ENCODE data around the gene C1orf159. TPM values are rescaled to one million over a fixed set of nuclear protein-coding genes. Genes with fewer than 3 reads are reported as not detected.

C1orf159 gene
- total and polyA plus RNA-seq, 9 of the 15 experiments (the other 6 are each of a cell fraction or from before 2014, with no cell fraction given) = 0.28 to 54.9 (median 10.6) TPM

GRCh38 chr1:1058921-1059493, 56.9 kb downstream of the C1orf159 start (continued):
- TF ChIP-seq ZNF518B (CRISPR knock-in tag; IDR thresholded peaks at IDR 0.05) = no peak
- TF ChIP-seq XRCC5 (IDR thresholded peaks at IDR 0.05; ENCODE audit: low read depth, low read length) = no peak
- TF ChIP-seq RAD51 (IDR thresholded peaks at IDR 0.05; ENCODE audit: borderline replicate concordance, low read depth) = no peak
- TF ChIP-seq E2F4 (CRISPR knock-in tag; IDR thresholded peaks at IDR 0.05; ENCODE audit: low read depth) = no peak; the same call in 1 of the 2 replicates
- no peak for TF ChIP-seq ZBTB9 (CRISPR knock-in tag; IDR thresholded peaks at IDR 0.05)
- TF ChIP-seq ZNF316 (IDR thresholded peaks at IDR 0.05) = no peak
- no peak for TF ChIP-seq SMAD1 (IDR thresholded peaks at IDR 0.05; ENCODE audit: low read depth, low read length, partially characterized antibody)
- TF ChIP-seq IRF1 (CRISPR knock-in tag; IDR thresholded peaks at IDR 0.05; ENCODE audit: borderline replicate concordance) = no peak
- no peak; the same call in 1 of the 2 replicates for TF ChIP-seq L3MBTL2 (IDR thresholded peaks at IDR 0.05)
- TF ChIP-seq NRF1 (conservative IDR thresholded peaks at IDR 0.05 in 1 of 2, IDR thresholded peaks at IDR 0.05 in 1 of 2) = peak in 1 of 2 experiments; percentile 47; a peak in 3 of 4 replicates
- peak; percentile 53 for TF ChIP-seq ZFX (CRISPR knock-in tag; IDR thresholded peaks at IDR 0.05)
- TF ChIP-seq ZNF239 (CRISPR knock-in tag; IDR thresholded peaks at IDR 0.05) = no peak
- peak; percentile 75; the same call in 1 of the 2 replicates for TF ChIP-seq ZBTB5 (IDR thresholded peaks at IDR 0.05)
- no peak for TF ChIP-seq SMARCA4 (IDR thresholded peaks at IDR 0.05)
- peak; percentile 30 to 43 (median 31); a peak in 2 of 6 replicates for TF ChIP-seq CTCF (IDR thresholded peaks at IDR 0.05 in 2 of 3, conservative IDR thresholded peaks at IDR 0.05 in 1 of 3; ENCODE audit: insufficient read depth in 2 of 3, low read depth in 1 of 3, low read length in 3 of 3)
